HG03354 (cell line): ENCODE measurements around the gene PPP1R12C.
"Not testable (repeated sequence)": the region's sequence is repeated elsewhere in the genome, so short reads cannot be mapped to it uniquely, and the experiment has no call there.

Experiments
- ATAC-seq: cut with Tn5 transposase; IDR thresholded peaks from one replicate; pipeline ENCODE4 v1.9.1; 2021; ENCODE audit warnings: mild to moderate bottlenecking; ENCODE audit not compliant: unreplicated experiment, poor library complexity, severe bottlenecking

The PPP1R12C gene

DNA sequence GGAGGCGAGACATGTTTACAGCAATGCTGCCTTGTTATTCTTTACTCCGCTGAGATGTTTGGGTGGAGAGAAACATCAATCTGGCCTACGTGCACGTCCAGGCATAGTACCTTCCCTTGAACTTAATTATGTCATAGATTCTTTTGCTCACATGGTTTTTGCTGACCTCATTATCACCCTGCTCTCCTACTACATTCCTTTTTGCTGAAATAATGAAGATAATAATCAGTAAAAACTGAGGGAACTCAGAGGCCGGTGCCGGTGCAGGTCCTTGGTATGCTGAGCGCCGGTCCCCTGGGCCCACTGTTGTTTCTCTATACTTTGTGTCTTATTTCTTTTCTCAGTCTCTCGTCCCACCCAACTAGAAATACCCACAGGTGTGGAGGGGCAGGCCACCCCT lies 57.1 kb downstream of the PPP1R12C start:
- not testable (repeated sequence) for ATAC-seq

DNA sequence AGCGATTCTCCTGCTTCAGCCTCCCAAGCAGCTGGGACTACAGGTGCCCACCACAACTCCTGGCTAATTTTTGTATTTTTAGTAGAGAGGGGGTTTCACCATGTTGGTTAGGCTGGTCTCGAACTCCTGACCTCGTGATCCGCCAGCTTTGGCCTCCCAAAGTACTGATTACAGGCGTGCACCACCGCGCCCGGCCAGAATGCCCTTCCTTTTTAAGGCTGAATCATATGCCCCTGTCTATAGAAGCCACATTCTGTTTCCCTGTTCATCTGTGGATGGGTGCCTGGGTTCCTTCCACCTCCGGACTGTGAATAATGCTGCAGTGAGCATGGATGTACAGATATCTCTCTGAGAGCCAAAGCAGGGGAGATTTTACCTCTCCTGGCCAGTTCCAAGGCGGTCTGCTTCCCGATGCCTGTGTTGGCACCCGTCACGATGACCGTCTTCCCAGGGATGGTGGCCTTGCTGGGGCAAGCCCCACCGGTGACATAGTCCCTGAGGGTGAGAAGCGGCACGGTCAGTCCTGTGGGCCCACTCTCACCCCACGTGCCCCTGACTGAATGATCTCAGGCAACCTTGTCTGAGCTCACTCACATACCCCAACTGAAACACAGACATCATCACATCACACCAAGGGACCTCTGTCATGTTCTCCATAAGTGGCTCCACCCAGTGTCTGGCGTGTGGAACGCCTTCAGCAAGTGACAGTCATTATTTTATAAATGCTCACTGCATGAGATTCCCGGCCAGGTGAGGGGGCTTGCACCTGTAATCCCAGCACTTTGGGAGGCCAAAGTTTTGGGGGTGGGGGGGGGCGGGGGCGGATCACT lies 58.4 kb downstream of the PPP1R12C start:
- no peak for ATAC-seq

DNA sequence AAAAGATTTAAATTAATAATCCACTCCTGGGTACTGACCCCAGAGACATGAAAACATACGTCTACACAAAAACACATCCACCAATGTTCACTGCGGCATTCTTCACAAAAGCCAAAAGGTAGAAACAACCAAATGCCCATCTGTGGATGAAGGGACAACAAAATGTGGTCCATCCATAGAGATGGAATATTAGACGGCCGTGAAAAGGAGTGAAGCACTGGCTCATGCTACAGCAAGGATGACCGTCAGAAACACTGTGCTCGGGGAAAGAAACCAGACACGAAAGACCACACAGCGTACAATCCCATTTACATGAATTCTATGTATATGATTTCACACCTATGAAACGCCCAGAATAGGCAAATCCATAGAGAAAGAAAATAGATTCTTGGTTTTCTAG lies 60.6 kb downstream of the PPP1R12C start:
- no peak for ATAC-seq

DNA sequence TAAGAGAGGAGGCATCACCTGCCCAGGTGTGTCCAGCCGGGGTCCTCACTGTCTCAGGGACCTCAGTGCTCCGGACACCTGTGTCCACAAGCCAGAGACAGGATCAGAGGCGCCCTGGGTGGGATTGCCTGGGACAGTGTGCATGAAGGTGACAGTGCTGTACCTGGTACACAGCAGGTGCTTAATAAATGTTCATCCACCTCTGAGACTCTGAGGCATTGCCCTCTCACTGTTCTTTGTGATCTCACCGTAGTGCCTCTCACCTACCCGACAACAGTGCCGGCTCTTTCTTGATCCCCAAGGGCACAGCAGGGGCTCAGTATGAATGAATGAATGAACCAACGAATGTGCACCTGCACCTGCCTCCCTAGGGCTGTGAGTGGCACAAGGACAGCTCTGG lies 63.7 kb downstream of the PPP1R12C start:
- no peak for ATAC-seq

DNA sequence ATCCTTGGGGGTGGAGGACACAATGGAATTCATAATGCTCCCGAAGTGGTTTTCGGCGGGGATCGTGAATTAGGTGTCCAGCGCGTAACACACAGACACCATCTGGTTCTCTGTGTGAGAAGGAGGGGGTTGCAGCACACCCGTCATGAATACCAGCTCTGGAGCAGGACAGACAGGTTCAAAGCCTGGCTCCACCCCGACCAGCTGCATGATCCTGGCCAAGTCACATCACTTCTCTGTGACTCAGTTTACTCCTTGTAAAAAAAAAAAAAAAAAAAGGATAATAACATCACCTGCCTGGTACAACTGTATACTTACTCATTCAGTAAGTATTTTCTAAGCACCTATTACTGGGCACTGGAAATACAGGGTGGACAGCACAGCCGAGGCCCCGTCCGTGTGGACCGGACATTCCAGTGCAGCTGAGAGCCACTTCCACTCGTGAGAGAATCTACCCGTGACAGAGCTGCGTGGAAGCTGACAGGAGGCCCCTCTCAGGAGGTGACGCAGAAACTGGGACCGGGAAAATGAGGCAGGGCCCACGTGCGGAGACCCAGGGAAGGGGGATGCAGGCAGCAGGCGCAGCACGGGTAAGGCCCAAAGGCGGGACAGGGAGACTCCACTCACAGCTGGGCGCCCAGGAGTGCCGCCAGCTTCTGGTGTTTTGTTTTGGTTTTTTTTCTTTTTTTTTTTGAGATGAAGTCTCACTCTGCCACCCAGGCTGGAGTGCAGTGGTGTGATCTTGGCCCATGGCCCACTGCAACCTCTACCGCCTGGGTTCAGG lies 66.5 kb downstream of the PPP1R12C start:
- no peak for ATAC-seq

DNA sequence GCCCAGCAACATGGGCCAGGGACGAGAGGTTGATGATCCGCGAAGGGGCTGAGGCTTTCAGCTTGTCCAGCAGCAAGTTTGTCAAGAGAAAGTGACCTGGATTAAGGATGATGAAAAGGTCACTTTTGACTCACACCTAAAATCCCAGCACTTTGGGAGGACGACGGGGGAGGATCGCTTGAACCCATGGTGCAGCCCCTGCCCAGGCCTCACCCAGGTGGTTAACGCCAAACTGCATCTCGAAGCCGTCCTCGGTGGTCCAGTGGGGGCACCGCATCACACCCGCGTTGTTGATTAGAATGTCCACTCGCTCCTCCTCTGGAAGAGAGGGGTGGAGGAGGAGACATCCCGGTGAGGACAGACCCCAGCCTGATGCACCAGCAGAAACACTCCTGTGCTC lies 69.0 kb downstream of the PPP1R12C start:
- ATAC-seq: no peak

DNA sequence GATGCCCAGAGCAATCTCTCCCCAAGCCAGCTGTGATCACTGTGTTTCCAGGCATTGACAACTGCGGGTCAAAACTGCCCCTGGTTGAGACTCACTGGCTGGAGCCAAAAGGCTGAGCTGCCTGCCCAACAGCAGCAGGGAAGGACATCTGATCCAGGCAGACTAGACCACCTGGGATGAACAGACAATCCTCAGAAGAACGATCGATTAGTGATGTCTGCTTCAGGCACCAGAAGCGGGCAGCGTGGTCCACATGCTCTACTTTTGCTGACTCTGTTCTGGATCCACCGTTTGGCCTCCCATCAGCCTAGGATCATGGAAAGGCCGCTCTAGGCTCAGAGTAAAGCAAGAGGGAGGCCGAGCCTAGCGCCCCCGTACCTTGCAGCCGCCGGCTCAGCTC lies 69.5 kb downstream of the PPP1R12C start:
- ATAC-seq: no peak

DNA sequence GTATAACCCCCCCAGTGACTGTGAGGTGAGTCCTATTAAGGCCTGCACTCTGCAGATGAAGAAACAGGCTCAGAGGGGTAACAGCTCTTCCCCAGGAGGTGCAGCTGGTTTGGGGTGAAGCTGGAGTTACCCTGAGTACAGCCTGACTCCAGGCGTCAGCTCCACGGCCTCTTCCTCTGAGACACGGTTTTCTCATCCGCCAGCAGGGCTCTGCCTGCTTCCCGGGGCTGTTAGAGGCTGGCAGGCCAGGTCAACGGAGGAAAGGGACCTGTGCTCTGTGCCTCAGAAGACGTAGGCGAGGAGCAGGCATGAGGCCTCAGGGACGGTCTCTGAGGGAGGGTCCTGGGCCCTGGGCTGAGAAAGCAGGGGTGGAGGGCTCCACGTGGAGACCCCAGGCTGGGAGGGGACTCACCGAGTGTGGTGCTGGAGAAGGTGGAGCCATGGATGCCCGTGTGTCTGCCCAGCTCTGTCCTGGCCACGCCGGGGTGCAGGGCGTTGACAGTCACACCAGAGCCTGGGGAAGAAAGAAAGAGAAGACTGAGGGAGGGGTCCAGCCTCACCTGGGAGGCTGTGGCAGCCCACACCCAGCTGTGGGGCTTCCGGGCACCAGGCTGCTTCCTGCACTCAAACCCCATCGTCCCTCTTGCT lies 70.3 kb downstream of the PPP1R12C start:
- ATAC-seq: no peak

DNA sequence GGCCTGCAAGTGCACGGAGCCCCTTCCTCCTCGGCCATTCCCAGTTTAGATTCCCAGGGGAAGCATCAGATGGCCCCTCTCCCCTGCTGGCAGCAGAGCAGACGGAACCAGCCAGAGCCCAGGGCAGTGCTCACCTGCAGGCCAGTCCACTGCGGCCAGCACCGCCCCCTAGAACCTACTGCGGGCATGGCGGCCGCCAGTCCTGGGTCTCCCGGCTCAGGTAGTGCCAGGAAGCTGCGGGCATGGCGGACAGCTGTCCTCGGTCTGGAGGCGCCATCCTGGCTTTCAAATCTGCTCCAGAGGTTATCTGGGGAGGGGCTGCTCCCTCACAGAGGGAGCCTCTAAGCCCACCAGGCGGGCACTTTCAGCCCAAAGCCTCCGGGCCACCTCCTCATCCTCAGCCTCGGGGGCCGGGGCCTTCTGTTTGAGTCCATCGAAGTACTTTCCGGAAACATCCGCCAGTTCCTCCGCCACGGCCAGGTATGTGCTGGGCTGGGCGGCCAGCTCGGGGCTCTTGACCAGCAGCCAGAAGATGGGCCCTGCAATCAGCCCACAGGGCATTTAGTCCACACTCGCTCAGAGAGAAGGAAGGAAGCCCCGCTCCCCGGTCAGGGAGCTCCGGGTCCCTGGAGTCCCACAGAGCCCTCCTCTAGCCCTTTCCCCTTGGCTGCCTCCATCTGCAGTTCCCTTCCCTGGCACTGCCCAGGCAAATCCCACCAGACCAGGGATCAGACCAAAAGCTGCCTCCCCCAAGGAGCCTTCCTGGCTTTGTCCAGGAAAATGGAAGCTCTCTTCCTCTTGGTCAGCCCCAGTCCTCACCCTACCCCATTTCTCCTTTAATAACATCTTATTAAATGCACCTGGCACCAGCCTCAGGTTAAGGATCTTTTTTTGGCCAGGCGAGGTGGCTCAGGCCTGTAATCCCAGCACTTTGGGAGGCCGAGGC lies 72.4 kb downstream of the PPP1R12C start:
- no peak for ATAC-seq

DNA sequence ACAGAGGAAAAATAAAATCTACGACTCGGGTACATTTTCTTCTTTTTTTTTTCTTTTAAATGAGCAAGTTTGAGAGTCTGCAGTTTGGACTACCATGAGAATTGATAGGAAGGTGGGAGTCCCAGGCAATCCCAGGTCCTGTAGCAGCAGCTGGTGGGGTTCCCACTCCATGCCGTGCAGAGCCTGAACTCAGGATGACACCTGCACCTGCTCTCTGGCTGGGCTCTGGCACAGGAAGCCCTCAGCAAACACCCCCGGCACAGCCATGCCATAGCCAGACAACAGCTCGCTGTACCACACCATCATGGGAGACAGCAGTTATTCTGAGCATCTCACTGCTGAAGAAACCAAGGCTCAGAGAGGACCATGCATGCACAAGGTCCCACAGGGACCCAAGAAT lies 73.2 kb downstream of the PPP1R12C start:
- no peak for ATAC-seq

DNA sequence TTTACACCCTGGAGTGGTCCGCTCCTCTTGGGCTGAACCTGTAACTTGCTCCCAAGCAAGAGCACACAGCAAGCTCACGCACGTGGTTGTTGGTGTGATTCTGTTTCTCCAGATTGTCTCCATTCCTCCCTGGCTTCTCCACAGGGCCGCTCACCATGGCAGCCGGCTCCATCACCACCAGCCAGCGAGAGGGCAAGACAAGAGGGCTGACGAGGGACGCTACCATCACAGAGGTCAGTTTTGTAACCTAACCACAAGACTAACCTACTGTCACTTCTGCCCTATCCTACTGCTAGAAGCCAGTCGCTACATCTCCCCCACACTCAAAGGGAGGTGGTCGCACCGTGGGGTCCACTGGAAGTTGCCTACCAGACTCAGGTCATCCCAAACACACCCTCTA lies 74.7 kb downstream of the PPP1R12C start:
- ATAC-seq: no peak

DNA sequence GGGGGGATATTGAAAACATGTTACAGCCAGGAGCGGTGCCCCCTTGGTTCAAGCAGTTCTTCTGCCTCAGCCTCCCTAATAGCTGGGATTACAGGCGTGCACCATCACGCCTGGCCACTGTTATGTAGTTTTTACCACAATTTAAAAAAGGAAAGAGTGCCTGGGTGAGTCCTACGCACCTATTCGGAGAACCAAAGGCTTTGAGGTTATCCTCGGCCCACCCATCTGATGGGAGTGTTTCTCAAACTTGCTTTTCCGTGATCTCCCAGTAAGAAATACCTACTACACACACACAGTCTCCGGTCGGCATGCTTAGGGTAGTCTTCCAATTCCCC lies 75.1 kb downstream of the PPP1R12C start:
- ATAC-seq: no peak

DNA sequence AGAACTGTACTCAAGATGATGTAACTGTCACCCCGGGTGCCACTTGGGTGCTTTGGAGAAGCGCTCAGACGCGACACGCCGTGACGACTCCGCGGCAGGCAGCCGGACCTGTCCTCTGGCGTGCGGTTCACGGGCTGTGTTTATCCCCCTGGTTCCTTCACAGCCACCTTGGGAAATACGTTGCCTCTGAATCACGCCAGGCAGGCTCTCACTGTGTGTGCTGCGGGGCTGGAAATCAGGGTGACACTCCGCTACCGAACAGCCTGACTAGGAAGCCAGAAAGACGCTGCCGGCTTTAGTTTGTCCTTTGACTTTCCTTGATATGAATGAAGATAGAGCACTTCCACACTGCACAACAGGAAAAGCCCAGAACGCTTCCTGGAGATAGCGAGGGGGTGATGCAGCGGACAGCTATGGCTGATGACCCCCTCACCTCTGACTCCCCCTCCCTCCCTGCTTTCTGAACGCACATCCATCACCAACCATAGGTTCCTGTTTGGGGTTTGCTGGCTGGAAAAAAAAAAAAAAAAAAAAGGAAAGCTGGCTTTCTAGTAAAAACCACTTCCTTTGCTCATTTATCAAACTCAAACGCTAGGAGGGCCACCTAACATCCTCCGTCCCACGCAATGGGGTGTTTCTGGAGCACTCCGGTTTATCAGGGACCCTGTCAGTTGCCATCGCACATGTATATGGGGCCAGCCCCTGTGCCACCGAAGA lies 75.7 kb downstream of the PPP1R12C start:
- no peak for ATAC-seq

DNA sequence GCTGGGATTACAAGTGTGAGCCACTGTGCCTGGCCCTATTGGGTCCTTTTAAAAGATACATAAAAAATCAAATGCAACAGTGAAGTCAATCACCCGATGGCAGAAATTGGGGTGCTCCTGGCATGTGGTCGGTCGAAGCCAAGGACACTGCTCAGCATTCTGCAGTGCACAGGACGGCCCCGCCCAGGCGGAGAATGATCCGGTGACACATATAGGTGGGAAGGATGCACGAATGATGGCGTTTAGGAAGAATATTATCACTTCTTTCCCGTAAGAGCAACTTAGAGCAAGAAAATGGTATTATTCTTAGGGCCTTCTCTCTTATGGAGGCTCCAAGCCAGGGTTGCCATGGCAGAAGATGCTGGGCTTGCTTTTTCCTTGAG lies 76.2 kb downstream of the PPP1R12C start:
- ATAC-seq: no peak
